Neural progenitor cell (in vitro differentiated cells): ENCODE measurements around the gene PRKCH.

ENCODE experiments used
- CTCF ChIP-seq: fragments of 200-600 bp; sonication (generic); IDR thresholded peaks from 2 replicates; pipeline ENCODE4 v1.5.1; 2017; ENCODE audit warnings: antibody characterized with exemption, mild to moderate bottlenecking
- EZH2 ChIP-seq: fragments of 200-600 bp; sonication (generic); IDR thresholded peaks from 2 replicates; pipeline ENCODE4 v1.6.1; 2017; ENCODE audit warnings: antibody characterized with exemption, mild to moderate bottlenecking, moderate library complexity

DNA sequence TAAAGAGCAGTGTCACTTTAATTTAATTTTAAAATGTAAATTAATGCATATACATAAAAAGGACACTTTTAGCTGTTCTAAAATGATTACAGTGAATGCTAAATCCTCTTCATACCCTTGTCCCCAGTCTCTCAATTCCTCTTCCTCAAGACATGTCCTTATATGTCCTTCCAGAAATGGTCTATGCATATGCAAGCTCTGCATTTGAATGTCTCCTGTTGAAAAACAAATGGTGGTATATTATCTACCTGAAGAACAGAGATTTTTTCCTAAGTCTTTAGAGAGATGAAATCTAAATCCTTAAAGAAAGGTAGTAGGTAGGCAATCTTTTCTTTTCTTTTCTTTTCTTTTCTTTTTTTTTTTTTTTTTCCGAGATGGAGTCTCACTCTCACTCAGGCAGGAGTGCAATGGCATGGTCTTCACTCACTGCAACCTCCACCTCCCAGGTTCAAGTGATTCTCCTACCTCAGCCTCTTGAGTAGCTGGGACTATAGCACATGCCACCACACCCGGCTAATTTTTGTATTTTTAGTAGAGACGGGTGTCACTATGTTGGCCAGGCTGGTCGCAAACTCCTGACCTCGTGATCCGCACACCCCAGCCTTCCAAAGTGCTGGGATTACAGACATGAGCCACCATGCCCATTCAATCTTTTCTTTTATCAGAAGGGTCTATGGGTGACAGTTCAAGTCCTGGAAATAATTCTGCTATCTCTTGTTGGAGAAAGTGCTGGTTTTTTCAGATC lies 180.5 kb downstream of the PRKCH start:
- TF ChIP-seq CTCF (no peak), EZH2 (no peak)
